ENCODE data around the gene IGIP. TPM values are rescaled to one million over a fixed set of nuclear protein-coding genes. Genes with fewer than 3 reads are reported as not detected.

Gene IGIP
- total and polyA plus RNA-seq, 2 donors (not counting 3 experiments of a cell fraction or from before 2014, with no cell fraction given): 0.86 to 3.3 TPM

GRCh38 chr5:140111859-140112551 is 13.7 kb upstream of the IGIP start:
- no peak overlapping the region for H3K4me3 ChIP-seq (replicated peaks in 1 of 3; ENCODE audit: insufficient read depth in 1 of 3, low read depth in 1 of 3, low read length in 3 of 3)
- DNase-seq (ENCODE audit: low read depth, low spot score): no peak
- no TSS peak for BruUV-seq (replicated peaks)
- H3K4me1 ChIP-seq (ENCODE audit: control insufficient read depth, extremely low read depth, insufficient read depth, low read length): peaks cover 26% of the 10 kb centered on the region
- intact Hi-C loops (cut with micrococcal nuclease) (no loop called here), dilution Hi-C loops (cut with MboI; ENCODE audit: extremely low pct_ligation_motif_present, low sequenced_read_pairs) (no loop called here)
- no peaks in the 10 kb centered on the region for H3K9me3 ChIP-seq (replicated peaks; ENCODE audit: control insufficient read depth, insufficient read depth, low read length)
- ChIA-PET CTCF (interaction anchor here (1.0 to 7.6 kb wide), 6 partner anchors 30 to 337 kb away, joined by 3 to 92 read pairs (median 3); no protein-coding TSS in a partner anchor), POLR2A (no interaction called here)
- no peak overlapping the region for H2AFZ ChIP-seq (ENCODE audit: low read depth, low read length)
- TF ChIP-seq MYC (IDR thresholded peaks at IDR 0.05; ENCODE audit: low read depth, low read length) (no peak), MAX (IDR thresholded peaks at IDR 0.05; ENCODE audit: insufficient read depth, insufficient read length) (no peak), CTCF (IDR thresholded peaks at IDR 0.05; ENCODE audit: extremely low read depth in 1 of 2, insufficient read depth in 1 of 2, low read depth in 1 of 2, low read length in 2 of 2) (no peak), FOS (IDR thresholded peaks at IDR 0.05; ENCODE audit: borderline replicate concordance, insufficient read depth, low read length) (no peak), POLR2A (IDR thresholded peaks at IDR 0.05; ENCODE audit: low read depth, low read length) (no peak), JUN (IDR thresholded peaks at IDR 0.05; ENCODE audit: borderline replicate concordance, insufficient read depth, insufficient read length, low read depth) (no peak), EZH2 (IDR thresholded peaks at IDR 0.05; ENCODE audit: borderline replicate concordance, low read depth, low read length, severe bottlenecking) (no peak), POLR2AphosphoS5 (IDR thresholded peaks at IDR 0.05; ENCODE audit: insufficient read depth, low read depth, low read length) (no peak), GATA2 (IDR thresholded peaks at IDR 0.05; ENCODE audit: insufficient read depth, insufficient read length, low read depth, low read length) (no peak)
- H3K9me1 ChIP-seq (replicated peaks; ENCODE audit: control insufficient read depth, extremely low read depth, insufficient read depth, low read length): no peaks in the 10 kb centered on the region
- peaks cover 3% of the 10 kb centered on the region for H4K20me1 ChIP-seq (replicated peaks; ENCODE audit: control insufficient read depth, extremely low read depth, insufficient read depth, low read length)
- no peak for FAIRE-seq
- peaks cover 15 to 34% of the 10 kb centered on the region in 2 experiments for H3K27me3 ChIP-seq (ENCODE audit: control insufficient read depth in 2 of 2, insufficient read depth in 2 of 2, low read length in 2 of 2)
- H3K36me3 ChIP-seq (ENCODE audit: control insufficient read depth in 2 of 2, extremely low read depth in 1 of 2, insufficient read depth in 2 of 2, low read length in 2 of 2): no peaks in the 10 kb centered on the region
- H3K9ac ChIP-seq (replicated peaks; ENCODE audit: extremely low read depth, insufficient read depth, low read length): no peak overlapping the region
- H3K79me2 ChIP-seq (ENCODE audit: control insufficient read depth, insufficient read depth, low read length): peaks cover 17% of the 10 kb centered on the region
- H3K27ac ChIP-seq (ENCODE audit: insufficient read depth, low read depth, low read length): no peak overlapping the region
- H3K4me2 ChIP-seq (ENCODE audit: insufficient read depth, low read length): no peak overlapping the region

Measured in endothelial cell of umbilical vein (primary cell).